Activated T-cell treated with anti-CD3 and anti-CD28 coated beads for 4 hours (primary cell): Measurements from ENCODE around the gene MBD5.
"Not testable (repeated sequence)": the region's sequence is repeated elsewhere in the genome, so short reads cannot be mapped to it uniquely, and the experiment has no call there.

Experiments
- DNase-seq: peaks from one replicate; pipeline ENCODE4 v3.0.0-alpha.2; 2020

MBD5 gene

DNA sequence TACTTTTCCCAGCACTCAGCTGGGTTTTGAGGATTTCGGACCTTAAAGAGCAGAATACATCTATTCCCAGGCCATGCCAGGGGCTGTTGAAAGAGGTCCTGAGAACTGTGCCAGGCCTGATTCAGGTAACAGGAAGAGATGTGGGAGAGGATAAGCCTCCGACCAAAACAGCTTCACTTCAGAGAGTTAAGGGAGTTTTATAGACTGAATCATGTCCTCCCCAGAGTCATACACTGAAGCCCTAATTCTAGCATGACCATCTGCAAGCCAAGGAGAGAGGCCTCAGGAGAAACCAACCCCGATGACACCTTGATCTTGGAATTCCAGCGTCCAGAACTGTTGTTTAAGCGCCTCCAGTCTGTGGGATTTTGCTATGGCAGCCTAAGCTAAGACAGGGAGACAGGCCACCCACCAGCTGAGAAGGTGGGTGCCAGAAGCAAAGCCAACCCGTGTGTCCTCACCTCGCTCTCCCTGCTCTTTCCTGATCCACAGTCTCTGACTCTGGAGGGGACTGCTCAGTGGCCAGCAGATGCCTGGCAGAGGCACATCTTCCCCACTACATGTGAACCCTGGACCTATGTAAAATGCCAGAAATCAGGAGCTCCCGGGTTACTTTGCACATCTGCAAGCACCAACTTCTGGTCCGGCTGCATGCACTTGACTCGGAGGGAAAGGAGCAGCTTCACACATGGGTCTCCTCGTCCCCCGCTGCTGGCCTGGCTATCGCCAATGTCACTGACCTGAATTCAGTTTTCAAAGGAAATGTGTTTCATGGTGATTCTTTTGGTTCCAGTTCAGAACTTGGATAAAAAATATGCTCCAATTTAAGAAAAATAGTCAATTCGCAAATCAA is 506.8 kb downstream of the MBD5 start:
- DNase-seq: no peak

DNA sequence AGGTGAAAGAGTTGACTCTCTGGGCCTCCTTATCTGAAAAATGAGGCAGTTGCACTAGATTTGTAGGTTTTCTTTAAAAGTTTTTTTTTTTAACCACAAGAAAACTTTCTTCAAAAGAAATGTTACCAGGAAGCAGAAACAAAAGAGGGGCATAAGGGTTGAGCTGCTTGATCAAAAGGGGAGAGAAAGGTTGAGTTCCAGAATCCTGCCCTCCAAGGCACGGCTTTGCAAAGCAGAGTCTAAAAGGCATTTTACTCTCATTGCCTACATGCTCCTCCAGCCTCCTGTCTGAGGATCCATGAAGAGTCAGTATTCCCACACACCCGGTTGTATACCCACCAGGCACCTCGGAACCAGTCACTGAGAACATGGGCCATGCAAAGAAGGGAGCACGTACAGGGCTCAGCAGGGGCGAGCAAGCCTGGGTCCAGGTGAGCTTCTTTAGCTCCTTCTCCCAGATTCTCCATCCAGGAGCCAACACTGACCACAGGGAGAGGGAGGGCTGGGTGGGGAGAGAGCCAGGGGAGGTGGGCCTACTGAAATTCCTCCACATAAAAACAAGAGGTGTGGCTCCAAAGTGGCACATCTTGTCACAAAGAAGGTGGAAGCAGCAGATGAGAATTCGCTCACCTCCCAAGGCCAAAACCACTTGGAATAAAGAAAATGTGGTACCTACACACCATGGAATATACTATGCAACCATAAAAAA is 507.6 kb downstream of the MBD5 start:
- DNase-seq: no peak

DNA sequence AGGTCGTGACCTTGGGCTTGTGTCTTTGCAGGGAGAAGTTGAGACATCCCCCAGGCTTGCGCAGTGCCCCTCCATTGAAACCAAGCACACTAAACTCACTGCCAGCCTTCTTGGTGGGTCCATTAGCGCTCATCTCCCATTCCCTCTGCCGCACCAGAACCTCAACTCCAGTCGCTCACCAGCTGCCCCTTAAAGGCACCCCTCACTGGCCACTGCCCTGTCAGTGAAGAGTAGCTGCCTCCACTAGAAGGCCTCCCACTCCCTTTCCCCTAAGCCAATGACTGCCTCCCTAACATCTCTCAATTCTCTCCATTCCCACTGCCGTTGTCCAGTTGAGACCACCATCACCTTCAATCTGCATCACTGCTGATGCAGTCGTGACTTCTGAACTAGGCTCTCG is 508.9 kb downstream of the MBD5 start:
- DNase-seq: no peak

DNA sequence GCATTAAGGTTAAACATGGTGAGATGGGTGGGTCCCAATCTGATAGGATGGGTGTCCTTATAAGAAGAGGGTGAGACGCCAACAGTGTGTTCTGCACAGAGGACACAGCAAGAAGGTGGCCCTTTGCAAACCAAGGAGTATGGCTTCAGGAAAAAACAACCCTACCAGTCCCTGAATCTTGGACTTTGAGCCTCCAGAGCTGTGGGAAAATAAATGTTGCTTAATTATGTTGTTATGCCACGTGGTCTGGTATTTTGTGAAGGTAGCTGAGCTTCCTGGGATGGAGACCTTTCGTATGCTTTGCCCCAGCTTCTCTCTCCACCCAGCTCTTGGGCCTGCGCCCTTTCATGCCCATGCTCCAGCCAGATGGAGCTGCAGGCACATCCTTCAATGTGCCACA is 509.5 kb downstream of the MBD5 start:
- DNase-seq: no peak

DNA sequence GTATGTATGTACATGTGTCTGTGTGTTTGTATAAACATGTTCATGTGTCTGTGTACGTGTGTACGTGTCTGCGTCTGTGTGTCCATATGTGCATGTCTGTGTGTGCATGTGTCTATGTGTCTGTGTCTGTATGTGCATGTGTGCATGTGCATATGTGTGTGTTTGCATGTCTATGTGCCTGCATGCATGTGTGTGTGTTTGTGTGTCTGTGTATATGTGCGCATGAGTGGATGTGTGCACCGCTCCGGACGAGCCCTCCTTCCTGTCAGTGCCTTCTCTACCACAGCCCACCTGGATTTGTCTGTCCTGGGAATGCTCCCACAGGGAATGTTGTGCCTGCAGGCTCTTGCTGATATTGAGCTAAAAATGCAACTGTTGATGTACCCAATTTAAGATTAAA is 510.3 kb downstream of the MBD5 start:
- DNase-seq: no peak

DNA sequence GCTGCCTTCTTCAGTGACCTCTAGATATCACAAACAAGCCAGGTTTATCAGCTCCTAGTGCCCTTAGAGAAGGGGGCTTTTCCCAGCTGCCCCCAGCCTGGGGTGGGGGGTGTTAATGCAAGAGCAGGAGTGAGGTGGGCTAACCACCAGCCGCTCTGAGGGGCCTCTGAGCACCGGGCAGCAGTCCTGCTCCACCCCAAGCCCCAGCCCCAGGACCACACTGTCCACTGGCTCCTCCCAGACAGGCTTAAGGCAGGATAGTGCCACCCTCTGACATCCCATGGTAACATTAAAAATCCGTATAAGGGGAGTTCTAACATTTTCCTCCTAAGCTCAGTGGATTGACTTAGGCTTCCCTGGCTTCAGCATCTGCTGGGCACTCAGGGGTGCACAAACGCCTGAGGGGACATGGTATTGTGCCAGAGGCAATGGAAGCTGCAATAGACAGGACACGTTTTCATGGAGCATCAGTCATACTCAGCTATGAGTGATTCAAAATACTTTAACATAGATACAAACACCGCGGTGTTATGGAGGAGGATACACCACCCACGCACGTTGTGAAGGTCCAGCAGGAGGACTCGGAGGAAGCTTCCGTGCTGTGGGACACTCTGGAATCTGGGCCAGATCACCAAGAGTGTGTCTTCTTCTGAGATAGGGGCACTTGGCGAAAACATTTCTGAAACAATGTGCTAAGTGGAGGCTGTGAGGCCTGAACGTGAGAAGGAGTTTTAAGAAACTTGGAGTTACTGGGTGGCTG is 511.0 kb downstream of the MBD5 start:
- DNase-seq: no peak

DNA sequence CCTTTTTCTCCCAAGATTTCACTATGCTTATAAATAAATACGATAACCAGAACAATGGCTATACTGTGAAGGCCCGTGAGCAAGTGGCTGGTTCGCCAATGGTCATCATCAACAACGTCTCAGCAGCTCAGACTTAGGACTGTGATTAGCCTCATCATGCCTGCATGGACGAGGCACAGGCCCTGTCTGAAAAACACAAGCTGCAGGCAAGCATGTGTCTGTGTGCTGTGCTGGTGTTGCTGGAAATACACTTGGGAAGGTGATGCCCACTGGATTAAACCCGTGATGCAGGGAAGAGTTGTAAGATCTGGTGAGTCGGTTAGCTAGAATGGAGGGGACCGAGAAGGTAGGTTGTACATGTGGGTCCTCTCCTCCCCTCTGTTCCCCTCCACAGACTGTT is 512.1 kb downstream of the MBD5 start:
- DNase-seq: no peak

DNA sequence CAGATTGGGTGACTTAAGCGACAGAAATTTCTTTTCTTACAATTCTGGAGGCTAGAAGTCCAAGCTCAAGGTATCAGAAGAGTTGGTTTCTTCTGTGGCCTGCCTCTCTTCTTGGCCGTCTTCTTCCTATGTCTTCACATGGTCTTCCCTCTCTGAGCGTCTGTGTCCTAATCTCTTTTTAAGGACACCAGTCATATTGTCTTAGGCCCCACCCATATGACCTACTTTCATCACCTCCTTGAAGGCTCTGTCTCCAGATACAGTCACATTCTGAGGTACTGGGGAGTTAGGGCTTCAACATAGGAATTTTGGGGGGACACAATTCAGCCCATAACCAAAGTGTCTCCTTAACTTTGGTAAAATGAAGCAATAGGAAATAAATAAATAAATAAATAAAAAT is 512.8 kb downstream of the MBD5 start:
- DNase-seq: no peak

DNA sequence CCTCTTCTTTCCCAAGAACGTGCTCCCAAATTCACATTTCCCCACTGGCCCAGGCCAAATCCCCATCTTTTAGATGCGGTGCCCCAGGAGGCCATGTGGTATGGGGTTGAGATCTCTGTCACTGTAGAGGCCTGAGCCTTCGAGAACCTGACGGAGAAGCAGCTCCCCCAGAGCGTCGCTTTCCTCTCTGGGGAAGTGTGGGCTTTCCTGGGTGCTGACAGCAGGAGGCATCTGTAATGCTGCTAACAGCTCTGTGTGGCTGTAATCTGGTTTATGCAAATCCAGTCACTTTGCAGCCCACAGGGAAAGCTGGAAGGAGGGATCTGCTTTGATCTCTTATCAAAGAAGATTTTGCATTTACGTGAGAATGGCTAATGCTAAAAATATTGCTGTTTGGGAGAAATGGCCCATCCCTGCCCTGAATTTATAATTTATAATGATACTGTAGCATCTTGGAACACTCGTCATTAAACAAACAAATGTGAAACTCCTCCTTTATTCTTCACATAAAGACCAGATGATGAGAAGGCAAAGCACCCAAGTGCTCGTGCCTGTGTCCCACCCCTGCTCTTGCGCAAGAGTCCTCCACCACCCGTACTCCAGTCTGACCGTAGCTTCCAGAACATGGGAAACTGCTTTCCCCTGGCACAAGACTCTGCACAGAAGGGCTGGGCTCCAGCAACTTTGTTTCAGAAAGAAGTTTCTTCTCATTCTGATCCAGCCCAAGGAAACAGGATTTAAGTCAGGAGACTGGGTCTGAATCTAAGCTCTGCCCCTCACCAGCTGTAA is 513.7 kb downstream of the MBD5 start:
- no peak for DNase-seq

DNA sequence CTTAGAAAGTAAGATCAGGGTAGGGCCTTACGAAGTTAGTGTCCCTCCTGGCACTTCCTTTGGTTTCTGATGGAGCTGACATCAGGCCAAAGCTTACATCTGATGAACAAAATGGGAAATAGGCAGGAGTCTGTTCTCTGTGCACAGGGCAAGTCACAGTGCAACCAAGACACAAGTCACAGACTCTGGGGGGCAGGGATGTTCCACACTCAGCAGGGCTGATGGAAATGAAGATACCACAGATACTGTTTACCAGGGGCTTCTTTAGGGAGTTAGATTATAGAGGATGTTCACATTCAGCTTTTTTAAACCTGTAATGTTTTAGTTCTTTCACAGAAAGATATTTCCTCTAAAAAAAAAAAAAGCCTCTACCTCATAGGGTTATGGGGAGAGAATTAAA is 517.5 kb downstream of the MBD5 start:
- DNase-seq: no peak

DNA sequence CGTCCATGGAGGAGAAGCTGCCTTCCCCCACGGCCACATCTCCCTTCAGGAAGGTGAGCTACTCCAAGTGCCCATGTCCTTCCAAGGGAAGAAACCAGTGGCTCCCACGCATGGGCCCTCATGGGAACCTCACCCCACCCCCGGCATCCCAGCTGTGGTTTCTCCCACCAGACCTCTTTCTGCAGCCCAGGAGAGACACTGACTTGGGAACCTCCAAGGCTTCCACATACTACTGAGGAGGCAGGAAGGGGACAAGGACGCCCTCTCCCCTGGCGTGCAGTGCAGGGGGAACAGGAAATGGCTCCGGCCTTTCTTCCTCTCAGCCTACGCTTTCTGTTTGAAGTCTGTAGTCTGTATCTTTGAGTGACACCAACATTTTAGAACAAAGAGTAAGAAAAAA is 519.1 kb downstream of the MBD5 start:
- DNase-seq: no peak

DNA sequence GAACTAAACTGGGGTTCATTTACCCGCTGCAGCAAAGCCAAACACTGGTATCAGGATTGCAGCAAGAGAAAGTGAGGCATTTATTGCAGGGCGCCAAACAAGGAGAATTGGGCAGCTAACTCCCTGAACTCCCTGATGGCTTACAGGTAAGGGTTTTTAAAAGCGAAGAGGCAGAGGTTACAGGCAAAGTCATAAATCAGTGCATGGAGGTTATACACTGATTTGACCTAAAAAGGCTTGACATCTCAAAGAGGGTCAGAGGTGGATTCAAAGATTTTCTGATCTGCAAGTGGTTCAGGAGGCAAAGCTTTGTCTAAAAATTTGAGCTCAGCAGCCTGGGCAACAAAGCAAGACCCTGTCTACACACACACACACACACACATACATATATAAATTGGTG is 520.9 kb downstream of the MBD5 start:
- DNase-seq: no peak

DNA sequence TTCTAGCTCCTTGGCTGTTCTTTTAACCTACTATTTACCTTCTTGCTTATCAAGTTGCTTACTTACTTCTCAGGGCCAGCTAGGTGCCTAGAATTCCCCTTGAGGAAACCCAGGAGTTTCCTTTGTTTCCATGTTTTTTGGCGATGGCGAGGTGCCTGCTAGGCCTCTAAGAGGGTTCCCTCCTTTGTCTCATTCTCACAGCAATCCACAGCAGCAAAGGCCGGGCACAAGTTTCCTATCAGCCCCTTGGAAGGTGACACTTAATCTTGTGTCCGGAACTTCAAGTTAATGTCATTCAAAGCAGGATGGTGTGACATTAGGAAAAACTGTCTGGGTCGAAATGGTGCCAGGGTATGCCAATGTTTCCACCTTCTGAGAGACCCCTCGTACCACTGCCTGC is 521.7 kb downstream of the MBD5 start:
- no peak for DNase-seq

DNA sequence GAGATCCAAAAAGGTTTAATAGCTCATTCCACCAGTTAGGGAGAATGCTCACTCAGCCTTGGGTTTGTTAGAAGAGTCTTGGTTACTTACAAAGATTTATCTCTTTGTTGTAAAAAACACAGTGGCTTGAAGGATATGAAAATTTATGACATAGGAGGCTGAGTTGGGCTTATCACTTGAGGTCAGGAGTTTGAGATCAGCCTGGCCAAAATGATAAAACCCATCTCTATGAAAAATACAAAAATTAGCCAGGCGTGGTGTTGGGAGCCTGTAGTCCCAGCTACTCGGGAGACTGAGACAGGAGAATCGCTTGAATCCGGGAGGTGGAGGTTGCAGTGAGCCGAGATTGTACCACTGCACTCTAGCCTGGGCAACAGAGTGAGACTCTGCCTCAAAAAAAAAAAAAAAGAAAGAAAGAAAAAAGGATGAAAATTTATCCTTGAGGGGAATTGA is 522.2 kb downstream of the MBD5 start:
- DNase-seq: not testable (repeated sequence)

DNA sequence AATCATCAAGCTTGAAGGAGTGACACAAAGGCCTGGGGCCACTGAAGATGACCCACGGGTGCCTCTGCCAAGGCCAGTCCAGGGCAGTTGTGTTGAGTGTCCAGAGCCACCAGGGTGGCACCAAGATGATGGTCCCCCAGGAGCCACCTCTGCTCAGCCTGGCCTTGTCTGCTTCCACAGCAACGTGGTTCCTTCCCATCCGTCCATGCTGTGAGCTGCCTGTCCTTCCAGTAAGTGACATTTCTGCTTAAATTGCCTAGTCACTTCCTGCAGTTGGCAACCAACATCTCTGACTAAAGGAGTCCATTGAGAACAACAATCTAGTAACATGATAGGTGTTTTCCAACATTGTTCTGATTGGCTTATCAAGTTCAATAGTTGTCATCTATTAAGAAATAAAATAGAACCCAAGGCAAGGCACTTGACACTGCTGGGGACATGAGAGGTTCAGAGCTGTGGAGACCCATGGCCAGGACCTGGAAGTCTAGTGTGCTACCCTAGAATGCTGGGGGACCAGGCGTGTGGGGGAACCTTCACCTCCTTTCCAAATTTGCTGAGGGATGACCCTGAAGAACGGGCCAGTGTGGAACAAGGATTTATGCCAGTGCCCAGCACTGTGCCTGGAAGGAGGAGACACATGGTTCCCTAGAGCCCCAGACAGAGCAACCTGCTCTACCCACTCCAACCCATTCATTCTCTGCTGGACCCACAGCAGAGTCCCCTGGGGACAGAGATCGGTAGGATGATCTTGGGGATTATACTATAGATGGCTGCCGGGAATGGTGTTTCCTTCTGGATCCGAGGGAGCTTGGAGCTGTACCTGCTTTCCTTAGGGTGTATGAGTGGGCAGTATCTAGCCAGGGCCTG is 524.7 kb downstream of the MBD5 start:
- no peak for DNase-seq

DNA sequence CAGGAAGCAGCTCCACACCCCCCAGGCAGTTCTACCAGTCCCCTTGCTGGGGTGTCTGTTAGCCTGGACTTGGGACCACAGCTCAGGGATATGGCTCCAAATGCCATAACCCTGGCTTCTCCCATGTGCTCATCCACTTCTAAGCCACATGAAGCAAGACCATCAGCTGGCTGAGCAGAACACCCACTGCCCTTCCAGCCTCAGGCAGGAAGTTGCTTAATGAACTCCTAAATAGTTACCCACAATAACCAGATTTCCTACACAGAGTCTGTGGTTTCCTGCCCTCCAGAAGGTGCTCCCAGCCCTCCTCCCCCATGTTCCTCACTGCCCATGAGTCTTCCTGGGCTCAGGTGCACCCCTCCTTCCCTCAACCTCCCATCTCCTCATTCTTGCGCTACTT is 525.4 kb downstream of the MBD5 start:
- DNase-seq: no peak

DNA sequence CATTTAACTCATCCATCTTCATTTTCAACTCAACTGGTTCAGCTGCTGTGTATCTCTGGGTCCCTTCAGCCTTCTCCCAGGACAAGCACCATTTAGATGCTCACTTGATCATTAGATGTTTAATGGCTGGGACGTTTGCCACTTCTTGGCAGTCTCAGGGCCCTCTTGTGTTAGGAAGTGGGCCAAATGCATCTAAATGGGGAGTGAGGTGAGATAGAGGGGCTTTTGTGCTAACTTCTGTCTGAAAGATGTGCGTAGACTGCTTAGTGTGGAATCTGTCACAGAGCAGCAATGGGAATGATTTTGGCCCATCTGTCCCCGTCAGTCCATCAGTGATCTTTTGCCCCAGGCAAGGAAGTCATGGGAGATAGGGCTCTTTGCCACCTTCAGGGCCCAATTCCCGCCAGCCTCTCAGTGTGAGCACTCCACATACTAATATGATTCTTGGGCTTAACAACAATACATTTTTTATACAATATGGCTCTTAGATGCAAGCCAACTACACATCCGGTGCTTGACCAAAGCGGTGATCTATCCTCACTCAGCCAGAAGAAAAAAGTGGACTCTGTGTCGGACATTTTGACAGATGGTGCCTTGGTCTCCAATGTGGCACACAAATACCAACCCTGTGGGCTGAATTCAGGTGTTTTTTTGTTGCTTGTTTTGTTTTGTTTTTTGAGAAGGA is 528.0 kb downstream of the MBD5 start:
- DNase-seq: no peak

DNA sequence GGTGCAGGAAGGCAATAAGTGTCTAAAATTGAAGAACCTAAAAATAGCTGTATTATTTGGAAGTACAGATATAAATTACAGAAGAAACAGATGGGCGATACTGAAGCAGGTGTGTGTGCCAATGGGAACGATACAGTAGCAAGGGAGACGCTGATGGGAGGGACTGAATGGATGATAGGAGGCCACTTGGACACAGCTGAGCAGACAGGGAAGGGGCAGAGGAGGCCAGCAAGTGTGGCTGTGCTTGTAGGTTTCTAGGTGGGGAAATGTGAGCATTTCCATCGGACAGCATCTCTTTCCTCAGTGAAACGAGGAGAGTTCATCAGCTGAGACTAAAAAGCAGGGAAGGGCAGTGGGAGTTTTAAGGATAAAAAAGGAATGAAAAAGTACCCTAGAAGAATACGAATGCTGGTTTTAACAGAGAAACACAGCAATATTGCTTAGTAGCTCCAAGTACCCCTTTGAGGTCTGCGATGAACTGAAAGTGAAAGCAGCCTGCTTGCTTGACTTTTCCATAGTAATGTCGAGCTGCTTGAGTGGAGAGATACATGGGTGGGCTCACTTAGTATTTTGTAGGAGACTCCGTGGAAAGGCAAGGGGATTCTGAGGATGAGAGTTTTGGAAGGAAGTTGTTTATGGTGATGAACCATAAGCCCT is 531.9 kb downstream of the MBD5 start:
- DNase-seq: peak; percentile 41

DNA sequence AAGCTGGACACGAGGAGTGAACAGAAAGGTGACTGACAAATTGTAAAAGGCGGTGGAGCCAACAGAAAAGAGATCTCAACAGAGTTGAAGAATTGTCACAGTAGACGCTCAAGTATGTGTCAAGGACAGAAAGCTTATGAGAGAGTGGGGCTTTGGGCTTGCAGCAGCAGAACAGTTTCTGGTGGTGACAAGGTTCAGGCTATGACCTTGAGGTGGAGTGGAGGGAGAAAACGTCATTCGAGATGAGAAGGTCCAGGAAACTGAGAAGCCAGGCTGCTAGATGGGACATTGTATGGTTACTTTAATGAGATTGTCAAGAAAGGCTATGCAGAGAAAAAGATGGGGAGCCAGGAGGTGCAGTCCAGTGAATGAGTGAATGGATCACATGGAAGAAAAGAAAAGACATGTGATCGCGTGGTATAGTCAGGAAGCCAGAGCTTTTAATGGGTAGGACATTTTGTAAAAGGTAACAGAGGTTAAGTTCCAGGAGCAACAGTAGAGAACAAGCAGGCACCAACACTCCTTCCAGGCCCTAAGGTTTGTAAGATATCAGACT is 532.5 kb downstream of the MBD5 start:
- no peak for DNase-seq
